KBM-7 (cell line): Measurements from ENCODE around the gene SEZ6L2.
"Not testable (repeated sequence)": the region's sequence is repeated elsewhere in the genome, so short reads cannot be mapped to it uniquely, and the experiment has no call there.

Experiments used
- DNase-seq: peaks from one replicate; pipeline ENCODE4 v3.0.0-alpha.2; 2015
- in situ Hi-C: fragments of 300-500 bp; cut with MboI; formaldehyde crosslinking; loops from 2 replicates; pipeline ENCODE4 v1.14.3; 2020; ENCODE audit warnings: low sequenced_read_pairs, low pct_unique_long_range_greater_than_20kb, mixed read lengths

SEZ6L2 gene

GRCh38 chr16:29836623-29837022 lies 62.7 kb downstream of the SEZ6L2 start:
- no peak for DNase-seq
- in situ Hi-C loops: loop anchor here (10.0 kb wide), 1 partner anchor 58 kb away; the partner anchor contains the start of gene SEZ6L2

DNA sequence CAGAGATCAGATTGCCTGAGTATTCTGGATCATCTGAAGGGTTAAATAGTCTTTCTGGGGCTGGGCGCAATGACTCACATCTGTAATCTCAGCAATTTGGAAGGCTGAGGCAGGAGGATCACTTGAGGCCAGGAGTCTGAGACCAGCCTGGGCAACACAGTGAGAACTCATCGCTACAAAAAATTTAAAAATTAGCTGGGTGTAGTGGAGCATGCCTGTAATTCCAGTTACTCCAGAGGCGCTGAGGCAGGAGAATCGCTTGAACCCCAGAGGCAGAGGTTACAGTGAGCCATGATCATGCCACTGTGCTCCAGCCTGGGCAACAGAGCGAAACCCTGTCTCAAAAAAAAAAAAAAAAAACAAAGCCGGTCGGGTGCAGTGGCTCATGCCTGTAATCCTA lies 63.4 kb downstream of the SEZ6L2 start:
- no peak for DNase-seq
- in situ Hi-C loops: loop anchor here (10.0 kb wide), 1 partner anchor 59 kb away; the partner anchor contains the start of gene SEZ6L2

GRCh38 chr16:29834079-29834478 lies 65.3 kb downstream of the SEZ6L2 start:
- no peak for DNase-seq
- in situ Hi-C loops: loop anchor here (10.0 kb wide), 1 partner anchor 61 kb away; the partner anchor contains the start of gene SEZ6L2

DNA sequence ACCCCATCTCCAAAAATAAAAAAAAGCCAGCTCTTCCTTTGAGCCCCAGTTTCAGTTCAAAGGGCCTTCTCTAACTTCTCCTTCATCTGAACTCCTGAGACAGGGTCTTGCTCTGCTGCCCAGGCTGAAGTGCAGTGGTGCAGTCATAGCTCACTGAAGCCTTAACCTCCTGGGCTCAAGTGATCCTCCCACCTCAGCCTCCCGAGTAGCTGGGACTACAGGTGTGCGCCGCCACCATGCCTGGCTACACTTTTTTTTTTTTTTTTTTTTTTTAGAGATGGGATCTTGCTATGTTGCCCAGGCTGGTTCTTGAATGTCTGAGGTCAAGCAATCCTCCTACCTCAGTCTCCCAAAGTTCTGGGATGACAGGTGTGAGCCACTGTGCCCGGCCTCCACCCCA lies 66.1 kb downstream of the SEZ6L2 start:
- DNase-seq: not testable (repeated sequence)
- in situ Hi-C loops: loop anchor here (10.0 kb wide), 1 partner anchor 62 kb away; the partner anchor contains the start of gene SEZ6L2

- in situ Hi-C loops: loop anchor here (10.0 kb wide), 1 partner anchor 63 kb away; the partner anchor contains the start of gene SEZ6L2
- DNase-seq: no peak
Measured at GRCh38 chr16:29831490-29831889, 67.9 kb downstream of the SEZ6L2 start.

GRCh38 chr16:29830774-29831173 lies 68.6 kb downstream of the SEZ6L2 start:
- in situ Hi-C loops: loop anchor here (10.0 kb wide), 1 partner anchor 64 kb away; the partner anchor contains the start of gene SEZ6L2
- DNase-seq: no peak

- in situ Hi-C loops: no loop called here
Measured at GRCh38 chr16:29826342-29826695, 73.0 kb downstream of the SEZ6L2 start.

DNA sequence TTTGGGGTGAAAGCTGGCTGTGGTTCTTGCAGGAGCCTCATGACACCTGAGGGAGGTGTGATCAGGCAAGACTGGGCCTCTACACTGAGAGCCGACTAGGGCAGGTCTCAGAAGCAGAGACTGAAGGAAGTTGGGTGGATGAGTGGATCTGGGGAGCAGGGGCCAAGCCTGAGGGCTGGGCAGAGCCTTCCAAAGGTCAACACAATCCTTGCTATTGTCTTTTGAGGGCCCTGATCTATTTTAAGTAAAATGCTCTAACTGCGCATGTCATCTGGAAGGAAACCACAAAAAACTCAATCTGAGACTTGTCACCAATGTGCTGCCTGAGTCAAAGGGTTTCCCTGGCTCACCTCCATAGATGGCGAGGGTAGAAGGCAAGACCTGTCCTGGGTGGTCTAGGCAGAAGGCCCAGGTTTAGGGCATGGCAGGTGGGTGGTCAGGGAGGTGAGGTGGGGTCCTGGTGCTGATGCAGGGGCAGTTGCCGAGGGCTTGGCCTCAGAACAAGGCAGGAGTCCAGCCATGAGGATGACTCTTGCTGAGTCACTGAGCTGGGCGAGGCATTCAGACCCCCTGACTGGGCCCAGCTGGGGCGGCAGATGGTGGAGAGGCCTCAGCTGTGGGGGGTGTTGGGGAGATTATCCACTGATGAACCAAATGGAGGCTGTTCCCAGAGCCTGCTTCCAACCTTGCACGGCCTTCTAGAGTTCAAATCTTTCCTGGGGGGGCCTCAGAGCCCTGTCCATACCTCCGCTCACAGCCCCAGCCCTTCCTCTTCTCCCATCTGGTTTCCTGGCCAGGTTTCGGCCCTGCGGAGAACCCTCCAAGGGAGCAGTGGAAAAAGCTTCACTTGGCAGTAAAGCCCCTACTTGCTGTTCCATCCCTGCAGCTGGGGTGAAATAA lies 74.0 kb downstream of the SEZ6L2 start:
- DNase-seq: peak; percentile 16
- in situ Hi-C loops: no loop called here

More at GRCh38 chr16:29826342-29826695, 73.0 kb downstream of the SEZ6L2 start:
- no peak for DNase-seq

GRCh38 chr16:29824589-29825144 lies 74.7 kb downstream of the SEZ6L2 start:
- no peak for DNase-seq
- in situ Hi-C loops: no loop called here

GRCh38 chr16:29821643-29822115 lies 77.7 kb downstream of the SEZ6L2 start:
- in situ Hi-C loops: no loop called here
- DNase-seq: no peak
